Measurements from ENCODE around the gene DSP. TPM values are rescaled to one million over a fixed set of nuclear protein-coding genes. Genes with fewer than 3 reads are reported as not detected.
A peak's percentile ranks its signal among the peaks of the same experiment; 100 is the strongest.

Gene DSP
- total RNA-seq, 1 experiment from 2014 or later = 104 TPM

DNA sequence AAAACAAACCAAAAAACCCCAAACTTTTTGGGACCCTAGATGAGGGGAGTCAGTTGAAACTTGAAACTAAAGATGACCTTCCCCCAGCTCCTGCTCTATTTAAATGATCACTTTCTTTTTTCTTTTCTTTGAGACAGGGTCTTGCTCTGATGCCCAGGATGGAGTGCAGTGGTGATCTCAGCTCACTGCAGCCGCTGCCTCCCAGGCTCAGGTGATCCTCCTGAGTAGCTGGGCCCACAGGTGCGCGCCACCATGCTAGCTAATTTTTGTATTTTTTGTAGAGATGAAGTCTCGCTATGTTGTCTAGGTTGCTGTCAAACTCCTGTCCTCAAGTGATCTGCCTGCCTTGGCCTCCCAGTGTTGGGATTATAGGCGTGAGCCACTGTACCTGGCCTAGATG, 7.3 kb upstream of the DSP start (continued):
- TF ChIP-seq, protein P1, sequence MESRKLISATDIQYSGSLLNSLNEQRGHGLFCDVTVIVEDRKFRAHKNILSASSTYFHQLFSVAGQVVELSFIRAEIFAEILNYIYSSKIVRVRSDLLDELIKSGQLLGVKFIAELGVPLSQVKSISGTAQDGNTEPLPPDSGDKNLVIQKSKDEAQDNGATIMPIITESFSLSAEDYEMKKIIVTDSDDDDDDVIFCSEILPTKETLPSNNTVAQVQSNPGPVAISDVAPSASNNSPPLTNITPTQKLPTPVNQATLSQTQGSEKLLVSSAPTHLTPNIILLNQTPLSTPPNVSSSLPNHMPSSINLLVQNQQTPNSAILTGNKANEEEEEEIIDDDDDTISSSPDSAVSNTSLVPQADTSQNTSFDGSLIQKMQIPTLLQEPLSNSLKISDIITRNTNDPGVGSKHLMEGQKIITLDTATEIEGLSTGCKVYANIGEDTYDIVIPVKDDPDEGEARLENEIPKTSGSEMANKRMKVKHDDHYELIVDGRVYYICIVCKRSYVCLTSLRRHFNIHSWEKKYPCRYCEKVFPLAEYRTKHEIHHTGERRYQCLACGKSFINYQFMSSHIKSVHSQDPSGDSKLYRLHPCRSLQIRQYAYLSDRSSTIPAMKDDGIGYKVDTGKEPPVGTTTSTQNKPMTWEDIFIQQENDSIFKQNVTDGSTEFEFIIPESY (IDR thresholded peaks at IDR 0.05; ENCODE audit: extremely low read depth, insufficient replicate concordance, low read length) = no peak
- no peak for TF ChIP-seq EGR1 (IDR thresholded peaks at IDR 0.05; ENCODE audit: low read depth)
- no peak for TF ChIP-seq SRF (IDR thresholded peaks at IDR 0.05; ENCODE audit: low read depth)
- TF ChIP-seq JUND (IDR thresholded peaks at IDR 0.05) = no peak
- no peak for TF ChIP-seq RAD21 (IDR thresholded peaks at IDR 0.05; ENCODE audit: low read depth)
- no peak for TF ChIP-seq SIN3A (IDR thresholded peaks at IDR 0.05; ENCODE audit: low read depth)
- TF ChIP-seq FOSL1 (IDR thresholded peaks at IDR 0.05; ENCODE audit: low read depth) = no peak

DNA sequence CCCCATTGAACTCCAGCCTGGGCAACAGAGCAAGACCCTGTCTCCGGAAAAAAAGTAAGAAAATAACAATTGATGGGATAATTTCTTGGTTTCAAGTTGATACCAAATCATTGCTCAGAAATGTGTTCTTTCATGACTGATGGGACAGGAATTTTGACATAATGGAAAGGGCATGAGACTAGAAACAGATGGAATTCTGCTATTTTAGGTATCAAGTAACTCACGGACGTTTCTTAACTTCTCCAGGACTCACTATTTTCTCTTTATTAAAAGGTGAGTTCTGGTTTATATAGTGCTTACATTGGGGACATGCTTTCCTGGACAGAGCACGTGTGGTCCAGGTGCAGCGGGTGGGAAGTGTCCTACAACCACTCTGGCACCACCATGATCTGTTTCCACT, 6.0 kb upstream of the DSP start:
- ChIA-PET CTCF (no interaction called here), RAD21 (ENCODE audit: low non-redundant PET in 1 of 2, low total read pairs in 2 of 2, uncharacterized antibody in 2 of 2, unreplicated experiment in 2 of 2) (no interaction called here), POLR2A (no interaction called here)
- Histone ChIP-seq H3K9ac (ENCODE audit: low read length) (no peak overlapping the region), H3K4me1 (ENCODE audit: control insufficient read depth in 1 of 2, insufficient read depth in 2 of 2, low read length in 2 of 2) (peaks cover 14 to 24% of the 10 kb centered on the region in 2 experiments; a peak in 3 of 4 replicates), H3K4me2 (ENCODE audit: low read length) (peak overlapping the region; percentile 18; the same call in 1 of the 2 replicates), H3K9me3 (ENCODE audit: control insufficient read depth in 1 of 2, insufficient read depth in 1 of 2, low read depth in 1 of 2, low read length in 2 of 2) (no peaks in the 10 kb centered on the region), H2AFZ (ENCODE audit: low read depth, low read length, poor library complexity, severe bottlenecking) (no peak overlapping the region), H3K79me2 (ENCODE audit: insufficient read depth, low read length) (no peaks in the 10 kb centered on the region), H3K4me3 (replicated peaks in 1 of 2; ENCODE audit: low read depth in 1 of 2, low read length in 2 of 2) (no peak overlapping the region), H3K27ac (ENCODE audit: low read depth, low read length) (no peak overlapping the region), H3K27me3 (ENCODE audit: insufficient read depth, low read length) (no peaks in the 10 kb centered on the region), H3K9me2 (ENCODE audit: insufficient read depth) (no peaks in the 10 kb centered on the region), H3K36me3 (ENCODE audit: control insufficient read depth in 1 of 2, insufficient read depth in 2 of 2, low read length in 2 of 2) (no peaks in the 10 kb centered on the region), H4K20me1 (ENCODE audit: insufficient read depth) (no peaks in the 10 kb centered on the region)
- BruUV-seq (replicated peaks) = no TSS peak
- ATAC-seq = no peak
- intact Hi-C loops (cut with micrococcal nuclease) = no loop called here
- no peak for TF ChIP-seq JUND (IDR thresholded peaks at IDR 0.05)
- DNase-seq (ENCODE audit: low read depth, low spot score) = no peak

Measured in HCT116 (cell line).